ENCODE results near the gene THSD8.

The THSD8 gene

GRCh38 chr19:12785431-12786031 is 16.3 kb upstream of the THSD8 start:
- TF ChIP-seq CREB1 (IDR thresholded peaks at IDR 0.05; ENCODE audit: low read depth) (no peak), YY1 (IDR thresholded peaks at IDR 0.05; ENCODE audit: low read depth) (no peak), TEAD4 (IDR thresholded peaks at IDR 0.05) (no peak), TAF1 (IDR thresholded peaks at IDR 0.05; ENCODE audit: low read depth) (no peak), USF1 (IDR thresholded peaks at IDR 0.05) (no peak), NFIC (IDR thresholded peaks at IDR 0.05) (no peak), FOXM1 (IDR thresholded peaks at IDR 0.05; ENCODE audit: borderline replicate concordance, low read depth) (no peak), TCF12 (IDR thresholded peaks at IDR 0.05; ENCODE audit: low read depth) (no peak)
- TF ChIP-seq, protein P1, sequence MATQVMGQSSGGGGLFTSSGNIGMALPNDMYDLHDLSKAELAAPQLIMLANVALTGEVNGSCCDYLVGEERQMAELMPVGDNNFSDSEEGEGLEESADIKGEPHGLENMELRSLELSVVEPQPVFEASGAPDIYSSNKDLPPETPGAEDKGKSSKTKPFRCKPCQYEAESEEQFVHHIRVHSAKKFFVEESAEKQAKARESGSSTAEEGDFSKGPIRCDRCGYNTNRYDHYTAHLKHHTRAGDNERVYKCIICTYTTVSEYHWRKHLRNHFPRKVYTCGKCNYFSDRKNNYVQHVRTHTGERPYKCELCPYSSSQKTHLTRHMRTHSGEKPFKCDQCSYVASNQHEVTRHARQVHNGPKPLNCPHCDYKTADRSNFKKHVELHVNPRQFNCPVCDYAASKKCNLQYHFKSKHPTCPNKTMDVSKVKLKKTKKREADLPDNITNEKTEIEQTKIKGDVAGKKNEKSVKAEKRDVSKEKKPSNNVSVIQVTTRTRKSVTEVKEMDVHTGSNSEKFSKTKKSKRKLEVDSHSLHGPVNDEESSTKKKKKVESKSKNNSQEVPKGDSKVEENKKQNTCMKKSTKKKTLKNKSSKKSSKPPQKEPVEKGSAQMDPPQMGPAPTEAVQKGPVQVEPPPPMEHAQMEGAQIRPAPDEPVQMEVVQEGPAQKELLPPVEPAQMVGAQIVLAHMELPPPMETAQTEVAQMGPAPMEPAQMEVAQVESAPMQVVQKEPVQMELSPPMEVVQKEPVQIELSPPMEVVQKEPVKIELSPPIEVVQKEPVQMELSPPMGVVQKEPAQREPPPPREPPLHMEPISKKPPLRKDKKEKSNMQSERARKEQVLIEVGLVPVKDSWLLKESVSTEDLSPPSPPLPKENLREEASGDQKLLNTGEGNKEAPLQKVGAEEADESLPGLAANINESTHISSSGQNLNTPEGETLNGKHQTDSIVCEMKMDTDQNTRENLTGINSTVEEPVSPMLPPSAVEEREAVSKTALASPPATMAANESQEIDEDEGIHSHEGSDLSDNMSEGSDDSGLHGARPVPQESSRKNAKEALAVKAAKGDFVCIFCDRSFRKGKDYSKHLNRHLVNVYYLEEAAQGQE (IDR thresholded peaks at IDR 0.05; ENCODE audit: low read depth) = no peak
- TF ChIP-seq, protein P2, sequence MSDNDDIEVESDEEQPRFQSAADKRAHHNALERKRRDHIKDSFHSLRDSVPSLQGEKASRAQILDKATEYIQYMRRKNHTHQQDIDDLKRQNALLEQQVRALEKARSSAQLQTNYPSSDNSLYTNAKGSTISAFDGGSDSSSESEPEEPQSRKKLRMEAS (IDR thresholded peaks at IDR 0.05) = no peak

DNA sequence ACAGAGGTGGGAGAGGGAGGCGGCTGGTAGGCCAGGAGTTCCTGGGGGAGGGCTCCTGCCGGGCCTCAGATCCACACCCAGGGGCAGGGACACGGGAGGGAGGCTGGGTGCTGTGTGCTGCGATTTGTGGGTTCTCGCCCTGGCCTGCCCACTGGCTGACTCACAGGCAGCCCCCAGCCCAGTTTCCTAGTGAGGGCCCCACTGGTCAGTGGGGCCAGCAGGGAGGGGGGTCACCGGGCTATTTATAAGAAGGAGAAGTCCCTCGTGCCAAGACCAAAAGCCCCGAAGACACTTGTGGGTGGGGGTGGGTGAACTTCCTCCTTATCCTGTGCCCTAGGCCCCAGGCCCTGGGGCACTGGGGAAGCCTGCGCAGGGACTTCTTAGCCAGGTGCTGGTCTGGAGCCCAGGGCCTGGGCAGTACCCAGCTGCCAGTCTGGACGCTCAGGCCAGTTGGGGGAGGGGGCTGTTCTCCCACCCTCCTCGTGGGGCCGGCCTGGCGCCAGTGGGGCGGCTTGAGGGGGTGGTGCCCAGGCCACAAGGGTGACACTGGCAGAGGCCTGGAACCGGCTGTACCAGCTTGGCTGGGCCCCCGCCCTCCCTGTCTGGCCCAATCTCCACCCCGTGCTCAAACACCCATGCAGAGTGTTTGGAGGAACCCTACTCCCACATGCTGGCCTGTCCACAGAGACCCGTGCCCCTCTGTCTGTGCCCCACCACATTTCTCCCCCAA is 15.6 kb upstream of the THSD8 start:
- TF ChIP-seq CEBPB (IDR thresholded peaks at IDR 0.05) (no peak), TAF1 (IDR thresholded peaks at IDR 0.05; ENCODE audit: low read depth) (0 out of 2 replicates have a peak, but pooled peaks have one; percentile 33), NFIC (IDR thresholded peaks at IDR 0.05) (peak; percentile 73), EP300 (IDR thresholded peaks at IDR 0.05; ENCODE audit: borderline replicate concordance) (peak; percentile 81), ZBTB7A (IDR thresholded peaks at IDR 0.05; ENCODE audit: low read depth) (peak; percentile 97), CREB1 (IDR thresholded peaks at IDR 0.05; ENCODE audit: low read depth) (no peak), EGR1 (IDR thresholded peaks at IDR 0.05) (peak; percentile 60), RAD21 (IDR thresholded peaks at IDR 0.05; ENCODE audit: low read depth) (no peak), TEAD4 (IDR thresholded peaks at IDR 0.05) (0 out of 2 replicates have a peak, but pooled peaks have one; percentile 36), TCF12 (IDR thresholded peaks at IDR 0.05; ENCODE audit: low read depth) (peak; percentile 89), FOXM1 (IDR thresholded peaks at IDR 0.05; ENCODE audit: borderline replicate concordance, low read depth) (no peak), YY1 (IDR thresholded peaks at IDR 0.05; ENCODE audit: low read depth) (no peak), USF1 (IDR thresholded peaks at IDR 0.05) (0 out of 2 replicates have a peak, but pooled peaks have one; percentile 24)
- TF ChIP-seq, protein P1 (IDR thresholded peaks at IDR 0.05; ENCODE audit: low read depth) = no peak
- TF ChIP-seq, protein P2 (IDR thresholded peaks at IDR 0.05) = peak; percentile 70

DNA sequence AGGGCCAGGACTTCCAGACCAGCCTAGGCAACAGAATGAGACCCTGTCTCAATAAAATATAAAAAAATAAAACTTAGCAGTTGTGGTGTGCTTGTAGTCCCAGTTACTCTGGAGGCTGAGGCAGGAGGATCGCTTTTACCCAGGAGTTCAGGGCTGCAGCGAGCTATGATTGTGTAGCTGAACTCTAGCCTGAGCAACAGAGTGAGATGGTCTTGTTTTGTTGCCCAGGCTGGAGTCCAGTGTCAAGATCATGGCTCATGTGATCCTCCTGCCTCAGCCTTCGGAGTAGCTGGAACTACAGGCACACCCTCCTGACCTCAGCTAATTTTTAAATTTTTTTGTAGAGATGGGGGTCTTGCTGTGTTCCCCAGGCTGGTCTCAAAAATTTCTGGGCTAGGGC is 14.9 kb upstream of the THSD8 start:
- TF ChIP-seq EP300 (IDR thresholded peaks at IDR 0.05; ENCODE audit: borderline replicate concordance) (no peak), CREB1 (IDR thresholded peaks at IDR 0.05; ENCODE audit: low read depth) (no peak), FOXM1 (IDR thresholded peaks at IDR 0.05; ENCODE audit: borderline replicate concordance, low read depth) (no peak), YY1 (IDR thresholded peaks at IDR 0.05; ENCODE audit: low read depth) (no peak), CEBPB (IDR thresholded peaks at IDR 0.05) (no peak), RAD21 (IDR thresholded peaks at IDR 0.05; ENCODE audit: low read depth) (no peak), EGR1 (IDR thresholded peaks at IDR 0.05) (no peak), TEAD4 (IDR thresholded peaks at IDR 0.05) (no peak), TCF12 (IDR thresholded peaks at IDR 0.05; ENCODE audit: low read depth) (no peak), NFIC (IDR thresholded peaks at IDR 0.05) (no peak), ZBTB7A (IDR thresholded peaks at IDR 0.05; ENCODE audit: low read depth) (no peak)
- TF ChIP-seq, protein P1 (IDR thresholded peaks at IDR 0.05; ENCODE audit: low read depth) = no peak

- TF ChIP-seq EP300 (IDR thresholded peaks at IDR 0.05; ENCODE audit: borderline replicate concordance) (no peak), ZBTB7A (IDR thresholded peaks at IDR 0.05; ENCODE audit: low read depth) (no peak), CEBPB (IDR thresholded peaks at IDR 0.05) (no peak), RAD21 (IDR thresholded peaks at IDR 0.05; ENCODE audit: low read depth) (no peak), YY1 (IDR thresholded peaks at IDR 0.05; ENCODE audit: low read depth) (no peak), NFIC (IDR thresholded peaks at IDR 0.05) (no peak), TEAD4 (IDR thresholded peaks at IDR 0.05) (no peak)
- TF ChIP-seq, protein P1 (IDR thresholded peaks at IDR 0.05; ENCODE audit: low read depth) = no peak
Observed at GRCh38 chr19:12787458-12787857, 14.4 kb upstream of the THSD8 start.
